HepG2 (cell line): ENCODE data around the gene PTPN12. TPM values are rescaled to one million over a fixed set of nuclear protein-coding genes. Genes with fewer than 3 reads are reported as not detected.

Experiments
- ASH2L ChIP-seq: fragments of 300-600, 200-600 bp; sonication (generic); IDR thresholded peaks from 2 replicates; pipeline ENCODE4 v1.7.0; 2017; ENCODE audit warnings: low read depth, mild to moderate bottlenecking, moderate library complexity, mixed read lengths, low read length; ENCODE audit not compliant: insufficient read length
- EED ChIP-seq: sonication (generic); formaldehyde crosslinking; IDR thresholded peaks from 2 replicates; pipeline ENCODE4 v1.5.0; 2020; ENCODE audit warnings: mild to moderate bottlenecking, missing genetic modification reagents
- ETV6 ChIP-seq: sonication (generic); formaldehyde crosslinking; conservative IDR thresholded peaks from 2 replicates; pipeline ENCODE4 v1.4.0; 2020; ENCODE audit warnings: missing genetic modification reagents
- FOXP1 ChIP-seq, 2 experiments: fragments of 450-650 bp in 1 of 2; IDR thresholded peaks; 2 replicates each; pipeline ENCODE4 v1.6.1; 2017 to 2018; ENCODE audit warnings: antibody characterized with exemption in 1 of 2
- HOXA3 ChIP-seq: sonication (generic); formaldehyde crosslinking; IDR thresholded peaks from 2 replicates; pipeline ENCODE4 v1.5.0; 2020; ENCODE audit warnings: missing genetic modification reagents
- PAF1 ChIP-seq: IDR thresholded peaks from 2 replicates; pipeline ENCODE4 v1.6.1; 2016; ENCODE audit warnings: missing genetic modification reagents, missing compliant biosample characterization
- PHF20 ChIP-seq: sonication (generic); formaldehyde crosslinking; IDR thresholded peaks from 2 replicates; pipeline ENCODE4 v1.5.0; 2020; ENCODE audit warnings: mild to moderate bottlenecking, missing genetic modification reagents
- SIN3A ChIP-seq: IDR thresholded peaks from 2 replicates; pipeline ENCODE4 v1.6.1; 2011; ENCODE audit warnings: low read depth, mild to moderate bottlenecking, control low read depth, low read length, borderline replicate concordance
- SP5 ChIP-seq: IDR thresholded peaks from 2 replicates; pipeline ENCODE4 v1.6.1; 2016; ENCODE audit warnings: low read depth, borderline replicate concordance
- TFDP2 ChIP-seq: sonication (generic); formaldehyde crosslinking; IDR thresholded peaks from 2 replicates; pipeline ENCODE4 v1.4.0; 2020; ENCODE audit warnings: missing genetic modification reagents
- ZNF292 ChIP-seq: sonication (generic); formaldehyde crosslinking; IDR thresholded peaks from 2 replicates; pipeline ENCODE4 v1.8.1; 2022; ENCODE audit warnings: mild to moderate bottlenecking, low read depth, missing genetic modification reagents, borderline replicate concordance
- ZNF34 ChIP-seq: sonication (generic); formaldehyde crosslinking; IDR thresholded peaks from 2 replicates; pipeline ENCODE4 v1.4.0; 2020; ENCODE audit warnings: mild to moderate bottlenecking, missing genetic modification reagents, borderline replicate concordance
- ZNF530 ChIP-seq: sonication (generic); formaldehyde crosslinking; IDR thresholded peaks from 2 replicates; pipeline ENCODE4 v1.5.0; 2020; ENCODE audit warnings: low read depth, mild to moderate bottlenecking, missing genetic modification reagents
- ZNF576 ChIP-seq: sonication (generic); formaldehyde crosslinking; IDR thresholded peaks from 2 replicates; pipeline ENCODE4 v1.4.0; 2020; ENCODE audit warnings: mild to moderate bottlenecking, missing genetic modification reagents
- ZNF616 ChIP-seq: sonication (generic); formaldehyde crosslinking; IDR thresholded peaks from 2 replicates; pipeline ENCODE4 v1.5.0; 2020; ENCODE audit warnings: low read depth, mild to moderate bottlenecking, missing genetic modification reagents
- polyA plus RNA-seq, 8 experiments: library from polyadenylated mRNA; depleted of rRNA in 3 of 8; stranded (reverse) in 7 of 8; unstranded in 1 of 8; fragments of >200 nt; fragmentation: Illumina TruSeq in 4 of 8; extraction: Trizol in 4 of 8; gene quantifications; 2 replicates each; pipeline versions ENCODE4 v1.2.1 to v1.2.3, GENCODE V29; 2011 to 2016; ENCODE audit warnings: low read depth in 4 of 8, missing spikeins in 1 of 8, mixed read lengths in 1 of 8; ENCODE audit not compliant: insufficient read depth in 1 of 8
- total RNA-seq, 5 experiments: library from RNA; depleted of rRNA; stranded (reverse); fragments of >200 nt; fragmentation: Illumina TruSeq; extraction: Trizol; gene quantifications; 2 replicates each; pipeline ENCODE4 v1.2.3, GENCODE V29; 2016; ENCODE audit warnings: low read depth in 1 of 5
- TF ChIP-seq, protein P1 (sequence below): sonication (generic); formaldehyde crosslinking; conservative IDR thresholded peaks from 2 replicates; pipeline ENCODE4 v1.8.0; 2022; ENCODE audit warnings: missing genetic modification reagents
- TF ChIP-seq, protein P2 (sequence below): fragments of 450-650 bp; IDR thresholded peaks from 2 replicates; pipeline ENCODE4 v1.6.1; 2016
- TF ChIP-seq, protein P3 (sequence below): IDR thresholded peaks from 2 replicates; pipeline ENCODE4 v1.6.1; 2016; ENCODE audit warnings: missing genetic modification reagents, missing compliant biosample characterization
- TF ChIP-seq, protein P4 (sequence below): IDR thresholded peaks from 2 replicates; pipeline ENCODE4 v1.6.1; 2016; ENCODE audit warnings: missing compliant biosample characterization, missing genetic modification reagents, borderline replicate concordance
- TF ChIP-seq, protein P5 (sequence below): sonication (generic); formaldehyde crosslinking; IDR thresholded peaks from 2 replicates; pipeline ENCODE4 v1.8.0; 2022; ENCODE audit warnings: mild to moderate bottlenecking, missing genetic modification reagents; ENCODE audit not compliant: insufficient replicate concordance

Gene PTPN12
- total and polyA plus RNA-seq, 2 of the 13 experiments (the other 11 are each of a cell fraction or from before 2014, with no cell fraction given): 22.9 to 56.8 TPM

DNA sequence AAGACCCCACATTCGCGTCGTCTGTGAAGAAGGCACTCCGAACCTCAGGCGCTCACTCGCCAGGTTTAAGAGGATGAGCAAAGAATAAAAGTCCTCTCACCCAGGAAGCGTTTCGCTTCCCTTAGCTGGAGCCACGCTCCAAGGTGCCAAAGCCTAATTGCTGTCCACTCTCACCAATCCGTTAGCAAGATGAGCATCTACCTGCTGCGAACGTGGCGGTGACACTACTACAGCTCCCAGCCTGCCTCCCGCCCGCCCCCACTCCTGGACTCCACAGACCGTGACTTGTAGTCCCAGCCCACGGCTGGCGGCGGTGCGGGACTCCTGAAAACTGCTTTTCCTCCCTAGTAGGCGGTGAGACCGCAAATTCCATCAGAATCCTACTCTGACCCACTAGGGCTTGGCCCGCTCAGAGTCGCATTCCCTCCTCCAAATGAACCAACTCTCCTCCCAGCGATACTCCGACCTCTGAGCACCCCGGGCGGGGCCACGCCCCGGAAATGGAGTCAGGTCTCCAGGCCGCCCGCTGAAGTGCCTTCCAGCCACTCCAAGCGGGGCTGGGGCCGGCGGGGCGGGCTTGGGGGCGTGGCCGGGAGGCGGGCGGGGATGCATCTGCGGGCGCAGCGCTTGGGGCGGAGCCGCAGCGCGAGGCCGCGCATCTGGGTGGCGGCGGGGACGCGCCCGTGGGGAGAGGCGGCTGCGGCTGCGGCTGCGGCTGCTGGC, 521 bp upstream of the PTPN12 start (continued):
- TF ChIP-seq, protein P1, sequence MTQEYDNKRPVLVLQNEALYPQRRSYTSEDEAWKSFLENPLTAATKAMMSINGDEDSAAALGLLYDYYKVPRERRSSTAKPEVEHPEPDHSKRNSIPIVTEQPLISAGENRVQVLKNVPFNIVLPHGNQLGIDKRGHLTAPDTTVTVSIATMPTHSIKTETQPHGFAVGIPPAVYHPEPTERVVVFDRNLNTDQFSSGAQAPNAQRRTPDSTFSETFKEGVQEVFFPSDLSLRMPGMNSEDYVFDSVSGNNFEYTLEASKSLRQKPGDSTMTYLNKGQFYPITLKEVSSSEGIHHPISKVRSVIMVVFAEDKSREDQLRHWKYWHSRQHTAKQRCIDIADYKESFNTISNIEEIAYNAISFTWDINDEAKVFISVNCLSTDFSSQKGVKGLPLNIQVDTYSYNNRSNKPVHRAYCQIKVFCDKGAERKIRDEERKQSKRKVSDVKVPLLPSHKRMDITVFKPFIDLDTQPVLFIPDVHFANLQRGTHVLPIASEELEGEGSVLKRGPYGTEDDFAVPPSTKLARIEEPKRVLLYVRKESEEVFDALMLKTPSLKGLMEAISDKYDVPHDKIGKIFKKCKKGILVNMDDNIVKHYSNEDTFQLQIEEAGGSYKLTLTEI (CRISPR knock-in tag): no peak
- TF ChIP-seq ETV6 (no peak), ZNF616 (CRISPR knock-in tag) (no peak), HOXA3 (CRISPR knock-in tag) (peak; percentile 48), PHF20 (CRISPR knock-in tag) (peak; percentile 44; the same call in 1 of the 2 replicates), SP5 (CRISPR knock-in tag) (peak; percentile 36; the same call in 1 of the 2 replicates), SIN3A (peak; percentile 28; the same call in 1 of the 2 replicates), FOXP1 (IDR thresholded peaks at IDR 0.05) (no peak), FOXP1 (CRISPR knock-in tag; IDR thresholded peaks at IDR 0.05) (peak; percentile 19; the same call in 1 of the 2 replicates), ZNF292 (CRISPR knock-in tag) (peak; percentile 65; the same call in 1 of the 2 replicates), EED (CRISPR knock-in tag) (no peak), ZNF576 (CRISPR knock-in tag) (no peak), TFDP2 (CRISPR knock-in tag) (peak; percentile 59; the same call in 1 of the 2 replicates), ASH2L (peak; percentile 49), ZNF34 (no peak), PAF1 (no peak), ZNF530 (no peak)
- TF ChIP-seq, protein P2, sequence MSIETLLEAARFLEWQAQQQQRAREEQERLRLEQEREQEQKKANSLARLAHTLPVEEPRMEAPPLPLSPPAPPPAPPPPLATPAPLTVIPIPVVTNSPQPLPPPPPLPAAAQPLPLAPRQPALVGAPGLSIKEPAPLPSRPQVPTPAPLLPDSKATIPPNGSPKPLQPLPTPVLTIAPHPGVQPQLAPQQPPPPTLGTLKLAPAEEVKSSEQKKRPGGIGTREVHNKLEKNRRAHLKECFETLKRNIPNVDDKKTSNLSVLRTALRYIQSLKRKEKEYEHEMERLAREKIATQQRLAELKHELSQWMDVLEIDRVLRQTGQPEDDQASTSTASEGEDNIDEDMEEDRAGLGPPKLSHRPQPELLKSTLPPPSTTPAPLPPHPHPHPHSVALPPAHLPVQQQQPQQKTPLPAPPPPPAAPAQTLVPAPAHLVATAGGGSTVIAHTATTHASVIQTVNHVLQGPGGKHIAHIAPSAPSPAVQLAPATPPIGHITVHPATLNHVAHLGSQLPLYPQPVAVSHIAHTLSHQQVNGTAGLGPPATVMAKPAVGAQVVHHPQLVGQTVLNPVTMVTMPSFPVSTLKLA: no peak
- TF ChIP-seq, protein P3, sequence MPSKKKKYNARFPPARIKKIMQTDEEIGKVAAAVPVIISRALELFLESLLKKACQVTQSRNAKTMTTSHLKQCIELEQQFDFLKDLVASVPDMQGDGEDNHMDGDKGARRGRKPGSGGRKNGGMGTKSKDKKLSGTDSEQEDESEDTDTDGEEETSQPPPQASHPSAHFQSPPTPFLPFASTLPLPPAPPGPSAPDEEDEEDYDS: peak; percentile 89
- TF ChIP-seq, protein P4, sequence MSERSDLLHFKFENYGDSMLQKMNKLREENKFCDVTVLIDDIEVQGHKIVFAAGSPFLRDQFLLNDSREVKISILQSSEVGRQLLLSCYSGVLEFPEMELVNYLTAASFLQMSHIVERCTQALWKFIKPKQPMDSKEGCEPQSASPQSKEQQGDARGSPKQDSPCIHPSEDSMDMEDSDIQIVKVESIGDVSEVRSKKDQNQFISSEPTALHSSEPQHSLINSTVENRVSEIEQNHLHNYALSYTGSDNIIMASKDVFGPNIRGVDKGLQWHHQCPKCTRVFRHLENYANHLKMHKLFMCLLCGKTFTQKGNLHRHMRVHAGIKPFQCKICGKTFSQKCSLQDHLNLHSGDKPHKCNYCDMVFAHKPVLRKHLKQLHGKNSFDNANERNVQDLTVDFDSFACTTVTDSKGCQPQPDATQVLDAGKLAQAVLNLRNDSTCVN: peak; percentile 54; the same call in 1 of the 2 replicates
- TF ChIP-seq, protein P5, sequence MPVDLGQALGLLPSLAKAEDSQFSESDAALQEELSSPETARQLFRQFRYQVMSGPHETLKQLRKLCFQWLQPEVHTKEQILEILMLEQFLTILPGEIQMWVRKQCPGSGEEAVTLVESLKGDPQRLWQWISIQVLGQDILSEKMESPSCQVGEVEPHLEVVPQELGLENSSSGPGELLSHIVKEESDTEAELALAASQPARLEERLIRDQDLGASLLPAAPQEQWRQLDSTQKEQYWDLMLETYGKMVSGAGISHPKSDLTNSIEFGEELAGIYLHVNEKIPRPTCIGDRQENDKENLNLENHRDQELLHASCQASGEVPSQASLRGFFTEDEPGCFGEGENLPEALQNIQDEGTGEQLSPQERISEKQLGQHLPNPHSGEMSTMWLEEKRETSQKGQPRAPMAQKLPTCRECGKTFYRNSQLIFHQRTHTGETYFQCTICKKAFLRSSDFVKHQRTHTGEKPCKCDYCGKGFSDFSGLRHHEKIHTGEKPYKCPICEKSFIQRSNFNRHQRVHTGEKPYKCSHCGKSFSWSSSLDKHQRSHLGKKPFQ (CRISPR knock-in tag): peak; percentile 81
